Measurements from ENCODE around the gene RFTN1.

The RFTN1 gene

DNA sequence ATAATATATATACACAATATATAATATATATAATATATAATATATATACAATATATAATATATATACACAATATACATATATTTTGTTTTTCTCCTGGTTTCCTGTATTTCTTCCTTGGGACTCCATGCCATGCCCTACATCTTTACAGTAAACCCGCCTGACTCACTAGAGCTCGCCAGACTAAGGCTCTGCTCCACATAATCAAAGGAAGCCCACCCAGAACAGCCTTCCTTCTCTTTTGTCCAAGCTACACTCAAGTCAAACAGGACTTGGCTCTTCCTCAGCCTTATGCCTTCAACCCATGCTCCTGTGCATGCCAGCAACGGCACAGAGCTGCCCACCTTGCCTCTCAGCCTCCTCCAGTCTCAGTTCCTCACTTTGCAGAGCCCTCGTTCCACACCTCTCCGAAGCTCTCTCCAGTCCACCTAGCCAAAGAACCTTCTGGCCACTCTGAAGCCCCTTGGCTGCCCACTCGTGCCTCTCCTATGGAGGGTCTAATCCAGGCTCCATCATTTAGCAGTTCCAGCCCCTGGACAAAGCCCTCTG, 109.1 kb downstream of the RFTN1 start:
- no peak for DNase-seq (ENCODE audit: low spot score)

DNA sequence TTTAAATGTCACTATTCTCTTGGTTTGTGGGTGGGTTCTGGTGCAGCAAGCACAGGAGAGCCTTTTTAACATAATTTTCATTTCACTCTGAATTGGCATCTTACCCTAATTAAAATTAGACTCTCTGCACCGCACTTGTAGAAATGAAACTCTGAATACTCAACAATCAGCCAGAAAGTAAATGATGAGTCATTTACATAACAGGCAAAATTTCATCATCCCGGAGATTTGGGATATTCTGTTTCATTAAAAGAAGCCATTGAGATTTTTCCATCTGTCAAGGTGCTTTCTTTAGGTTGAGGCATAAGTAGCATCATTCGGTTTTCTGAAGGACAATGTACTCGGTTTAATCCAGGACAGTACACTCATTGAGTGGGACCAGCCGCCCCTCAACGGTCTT, 111.0 kb downstream of the RFTN1 start:
- DNase-seq (ENCODE audit: low spot score), result no peak

- DNase-seq (ENCODE audit: low spot score), result no peak
Measured at GRCh38 chr3:16401273-16401672, 112.2 kb downstream of the RFTN1 start.

DNA sequence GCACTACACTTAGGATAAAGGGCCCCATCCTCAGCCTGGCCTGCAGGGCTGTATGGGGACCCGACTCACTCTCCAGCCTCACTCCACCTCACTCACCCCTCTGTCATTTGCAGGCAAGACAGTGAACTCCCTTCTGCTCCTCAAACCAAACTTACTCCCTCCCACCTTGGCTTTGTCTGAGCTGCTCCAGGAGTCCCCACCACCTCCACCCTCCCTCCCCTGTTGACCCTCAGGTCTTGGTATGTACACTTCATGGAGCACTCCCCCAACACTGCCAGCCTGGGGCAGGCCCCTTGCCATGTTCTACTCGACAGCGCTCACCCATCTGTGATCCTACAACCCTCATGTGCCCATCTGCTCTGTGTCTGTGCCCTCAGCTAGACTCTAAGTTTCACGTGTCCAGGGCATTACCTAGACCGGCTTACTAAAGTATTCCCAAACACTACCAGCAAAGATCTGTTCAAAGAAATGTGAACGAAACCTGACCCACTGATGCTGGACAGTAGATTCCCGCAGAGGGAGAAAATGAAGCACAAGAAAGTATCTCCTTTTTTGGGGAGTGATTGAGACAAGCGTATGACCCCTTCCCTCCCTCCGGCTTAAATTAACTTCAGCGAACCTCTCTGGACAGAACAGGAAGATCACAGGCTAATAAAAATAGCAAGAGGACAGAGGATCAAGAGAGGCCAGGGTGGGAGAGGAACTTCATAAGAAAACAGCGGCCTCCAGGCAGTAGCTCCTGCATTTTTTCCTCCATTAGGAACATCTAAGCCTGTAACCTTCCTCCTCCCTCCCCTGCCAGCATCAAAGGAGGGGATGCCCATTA, 113.2 kb downstream of the RFTN1 start:
- DNase-seq (ENCODE audit: low spot score), result no peak

GRCh38 chr3:16399473-16399872, 114.0 kb downstream of the RFTN1 start:
- DNase-seq (ENCODE audit: low spot score), result no peak

DNA sequence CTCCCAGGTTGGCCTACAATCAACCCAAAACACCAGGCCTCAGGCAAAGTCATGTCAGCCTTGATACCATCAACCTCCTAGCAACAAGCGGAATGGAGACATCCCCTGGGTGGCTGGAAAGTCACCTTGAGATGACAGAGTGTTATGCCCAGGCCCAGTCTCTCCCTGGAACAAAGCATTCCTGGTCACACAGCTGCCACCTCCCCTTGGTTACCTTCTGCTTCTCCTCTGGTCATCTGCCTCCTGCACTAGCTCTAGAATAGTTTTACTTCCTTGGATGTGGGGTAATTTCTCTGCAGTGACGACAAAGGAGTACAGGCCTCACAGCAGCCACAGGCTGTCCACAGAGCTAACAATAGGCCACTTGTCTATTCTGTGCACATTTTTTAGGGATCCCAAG, 114.9 kb downstream of the RFTN1 start:
- DNase-seq (ENCODE audit: low spot score), result no peak

- no peak for DNase-seq (ENCODE audit: low spot score)
Measured at GRCh38 chr3:16396202-16396601, 117.3 kb downstream of the RFTN1 start.

- no peak for DNase-seq (ENCODE audit: low spot score)
Measured at GRCh38 chr3:16395212-16395611, 118.3 kb downstream of the RFTN1 start.

GRCh38 chr3:16394639-16395038, 118.9 kb downstream of the RFTN1 start:
- DNase-seq (ENCODE audit: low spot score), result no peak

DNA sequence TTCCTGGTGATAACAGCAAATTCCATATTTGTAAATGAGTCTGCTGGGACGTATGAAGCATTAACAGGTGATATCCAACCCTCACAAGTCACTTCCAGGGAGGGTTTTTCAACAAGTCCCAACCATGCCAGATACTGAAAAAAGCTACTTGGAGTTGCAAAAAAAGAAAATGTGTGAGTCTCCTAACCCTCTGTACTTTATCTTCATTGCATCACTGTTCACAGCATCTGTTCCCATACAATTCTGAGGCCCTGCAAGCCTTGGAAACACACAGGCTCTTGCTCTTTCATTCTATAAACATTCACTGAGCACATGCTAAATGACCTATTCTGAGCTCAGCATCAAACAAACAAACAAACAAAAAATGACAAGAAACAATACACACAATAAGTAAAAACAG, 120.8 kb downstream of the RFTN1 start:
- DNase-seq (ENCODE audit: low spot score), result no peak

GRCh38 chr3:16392065-16392464, 121.4 kb downstream of the RFTN1 start:
- DNase-seq (ENCODE audit: low spot score), result no peak

- no peak for DNase-seq (ENCODE audit: low spot score)
Measured at GRCh38 chr3:16390581-16390980, 122.9 kb downstream of the RFTN1 start.

DNA sequence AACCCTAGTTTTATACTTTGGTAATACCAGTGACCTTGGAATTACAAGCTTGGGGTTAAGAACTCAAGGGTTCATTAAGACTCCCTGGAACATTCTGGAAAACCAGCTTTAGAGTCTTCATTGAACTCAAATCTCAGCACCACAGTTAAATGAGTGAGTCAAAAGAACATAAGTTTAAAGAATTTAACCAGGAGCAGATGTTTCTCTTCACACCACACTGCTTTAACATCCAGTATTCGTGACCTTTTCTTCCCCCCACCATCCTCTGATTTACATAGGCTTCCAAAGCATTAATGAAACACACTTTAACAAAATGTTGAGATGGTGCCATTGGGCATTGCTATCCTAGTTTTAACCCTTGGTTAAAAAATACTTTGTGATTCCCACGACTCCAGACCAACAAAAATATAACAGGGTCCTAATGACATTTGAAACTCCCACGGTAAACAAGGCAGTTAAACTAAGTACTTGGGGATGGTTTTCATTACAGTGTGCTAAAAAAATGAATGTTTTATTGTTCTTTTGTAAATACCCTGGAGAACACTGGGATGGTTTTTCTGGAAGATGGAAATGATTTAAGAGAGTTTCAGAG, 124.6 kb downstream of the RFTN1 start:
- DNase-seq (ENCODE audit: low spot score), result no peak

DNA sequence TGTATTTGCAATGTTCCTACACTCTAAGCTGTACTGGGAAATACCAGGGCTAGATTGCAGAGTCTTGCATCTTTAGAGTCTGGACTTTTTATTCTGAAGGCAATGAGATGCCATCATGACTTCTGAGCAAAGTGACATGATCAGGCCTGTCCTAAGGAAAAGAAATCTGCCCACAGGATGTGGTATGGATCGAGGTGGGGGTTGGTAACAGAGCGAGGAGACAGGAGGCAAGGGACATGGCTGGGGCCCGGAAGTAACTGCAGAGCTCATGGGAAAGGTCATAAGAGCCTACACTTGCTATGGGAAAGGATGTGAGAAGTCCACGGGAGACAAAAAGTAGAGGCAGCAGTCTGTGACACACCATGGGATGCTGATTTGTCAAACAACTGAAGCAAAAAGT, 126.9 kb downstream of the RFTN1 start:
- no peak for DNase-seq (ENCODE audit: low spot score)

GRCh38 chr3:16385151-16385550, 128.3 kb downstream of the RFTN1 start:
- DNase-seq (ENCODE audit: low spot score), result no peak

GRCh38 chr3:16383864-16384263, 129.6 kb downstream of the RFTN1 start:
- DNase-seq (ENCODE audit: low spot score), result no peak

DNA sequence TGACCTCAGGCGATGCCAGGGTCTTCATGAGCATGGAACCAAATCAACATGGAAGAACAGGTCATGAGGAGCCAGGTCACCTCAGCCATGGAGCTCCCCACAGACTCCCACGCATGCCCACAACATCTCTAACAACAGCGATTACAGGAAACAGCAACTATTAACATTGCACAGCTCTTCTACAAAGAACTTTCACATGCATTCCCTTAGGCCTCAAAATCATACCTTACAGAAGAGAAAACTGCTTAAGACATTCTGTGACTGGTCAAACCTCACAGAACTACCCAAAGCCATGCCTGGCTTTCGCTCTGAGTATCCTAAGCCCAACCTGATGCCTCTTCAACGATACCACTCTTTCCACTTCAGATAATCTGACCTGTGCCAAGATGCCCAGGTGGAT, 130.7 kb downstream of the RFTN1 start:
- DNase-seq (ENCODE audit: low spot score), result no peak

GRCh38 chr3:16381426-16381825, 132.1 kb downstream of the RFTN1 start:
- no peak for DNase-seq (ENCODE audit: low spot score)

GRCh38 chr3:16380421-16380820, 133.1 kb downstream of the RFTN1 start:
- no peak for DNase-seq (ENCODE audit: low spot score)

GRCh38 chr3:16379838-16380237, 133.7 kb downstream of the RFTN1 start:
- no peak for DNase-seq (ENCODE audit: low spot score)

- peak; percentile 16 for DNase-seq (ENCODE audit: low spot score)
Measured at GRCh38 chr3:16378920-16379319, 134.6 kb downstream of the RFTN1 start.

DNA sequence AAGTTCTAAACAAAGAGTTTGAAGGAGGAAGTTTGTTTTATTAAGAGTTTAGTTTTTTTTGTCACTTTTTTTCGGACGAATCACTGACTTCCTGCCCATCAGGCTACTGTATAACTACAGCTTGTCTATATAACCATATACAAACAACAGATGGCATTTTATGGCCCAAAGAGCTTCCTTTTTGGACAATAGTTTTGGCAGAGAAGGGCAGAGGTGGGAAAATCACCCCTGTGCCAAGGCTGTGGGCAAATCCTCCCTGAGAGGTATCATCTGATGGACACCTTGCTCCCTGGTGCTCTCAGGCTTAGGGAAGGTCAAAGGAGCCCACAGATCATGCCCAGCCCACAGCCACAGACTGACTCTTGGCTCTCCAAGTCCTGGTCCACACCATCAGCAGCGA, 135.1 kb downstream of the RFTN1 start:
- no peak for DNase-seq (ENCODE audit: low spot score)

DNA sequence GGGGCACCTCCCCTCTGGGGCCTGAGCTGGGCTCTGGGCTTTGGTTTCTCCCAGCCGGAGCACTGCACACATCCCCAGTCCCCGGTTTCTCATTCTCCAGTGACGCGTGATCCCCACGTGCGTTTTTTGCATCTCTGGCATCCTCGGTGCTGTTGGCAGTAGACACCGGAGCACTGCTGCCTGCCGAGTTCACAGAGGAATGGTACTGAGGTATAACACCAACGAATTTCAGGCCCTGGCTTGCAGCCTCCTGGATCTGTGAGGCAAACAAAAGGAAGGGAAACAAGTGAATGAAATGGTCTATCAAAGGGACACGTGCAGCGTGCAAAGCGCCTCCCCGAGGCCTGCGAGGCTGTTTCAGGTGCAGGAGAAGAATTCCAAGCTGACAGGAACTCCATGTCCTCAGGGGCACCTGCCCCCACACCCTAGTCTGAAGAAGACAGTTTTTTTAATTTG, 135.6 kb downstream of the RFTN1 start:
- DNase-seq (ENCODE audit: low spot score), result no peak

- no peak for DNase-seq (ENCODE audit: low spot score)
Measured at GRCh38 chr3:16377196-16377595, 136.3 kb downstream of the RFTN1 start.

Measured in RKO (cell line).